Adipose tissue (tissue), 3 donors: Measurements from ENCODE around the gene LCN6. TPM values are rescaled to one million over a fixed set of nuclear protein-coding genes. Genes with fewer than 3 reads are reported as not detected.

Source experiments
- H3K27ac ChIP-seq: one replicate; pipeline ENCODE4 v1.5.1; 2013; ENCODE audit warnings: low read depth, low read length
- WGBS, 3 donors: extraction: QIAGEN DNeasy Blood & Tissue Kit; methylation state at CpG; one replicate each; pipeline ENCODE4 v1.1.7; 2013; 5-methylcytosine and 5-hydroxymethylcytosine counted together
- polyA plus RNA-seq, 3 donors: library from polyadenylated mRNA; stranded (reverse); fragments of 200-250 nt; gene quantifications; one replicate each; pipeline ENCODE4 v1.2.3, GENCODE V29; 2013
- donor health status: healthy with polysubstance abuse.
- donor health status: Bipolar disorder and iron deficiency.
- donor health status: healthy.

Gene LCN6
- polyA plus RNA-seq, 3 donors, result 4.7 to 48.0 (median 39.0) TPM

DNA sequence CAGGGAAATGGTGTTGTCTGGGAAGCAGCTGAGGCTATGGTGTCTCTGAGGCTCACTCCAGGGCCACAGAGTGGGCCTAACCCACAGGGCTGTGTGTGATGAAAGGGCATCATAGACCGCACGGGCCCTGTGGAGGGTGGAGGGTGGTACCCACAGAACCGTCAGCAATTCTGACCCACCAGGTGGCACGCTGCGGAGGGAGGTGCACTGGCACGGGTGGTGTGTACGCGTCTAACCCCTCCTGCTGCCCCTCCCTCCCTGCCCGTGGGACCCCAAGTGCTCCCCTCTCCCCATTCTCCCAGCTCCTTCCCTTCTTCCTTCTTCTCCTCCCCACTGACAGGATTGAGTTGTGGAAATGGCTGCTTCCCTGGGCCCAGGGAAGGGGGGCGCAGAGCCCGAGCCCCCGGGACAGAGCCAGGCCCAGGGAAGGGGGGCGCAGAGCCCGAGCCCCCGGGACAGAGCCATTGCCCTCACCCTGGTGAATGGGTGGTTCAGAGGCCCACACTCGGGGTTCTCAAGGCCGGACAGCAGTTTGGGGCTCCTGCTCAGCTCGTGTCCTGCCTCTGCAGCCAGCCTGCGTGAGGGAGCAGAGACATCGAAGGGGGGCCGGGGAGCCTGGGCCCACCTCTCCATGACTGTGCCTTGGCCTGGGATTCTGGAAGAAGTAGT is 12.4 kb downstream of the LCN6 start:
- 81 to 88% (median 86%) methylated on average over 21 of the region's 21 CpGs for WGBS, 3 donors
- no peak overlapping the region for H3K27ac ChIP-seq

DNA sequence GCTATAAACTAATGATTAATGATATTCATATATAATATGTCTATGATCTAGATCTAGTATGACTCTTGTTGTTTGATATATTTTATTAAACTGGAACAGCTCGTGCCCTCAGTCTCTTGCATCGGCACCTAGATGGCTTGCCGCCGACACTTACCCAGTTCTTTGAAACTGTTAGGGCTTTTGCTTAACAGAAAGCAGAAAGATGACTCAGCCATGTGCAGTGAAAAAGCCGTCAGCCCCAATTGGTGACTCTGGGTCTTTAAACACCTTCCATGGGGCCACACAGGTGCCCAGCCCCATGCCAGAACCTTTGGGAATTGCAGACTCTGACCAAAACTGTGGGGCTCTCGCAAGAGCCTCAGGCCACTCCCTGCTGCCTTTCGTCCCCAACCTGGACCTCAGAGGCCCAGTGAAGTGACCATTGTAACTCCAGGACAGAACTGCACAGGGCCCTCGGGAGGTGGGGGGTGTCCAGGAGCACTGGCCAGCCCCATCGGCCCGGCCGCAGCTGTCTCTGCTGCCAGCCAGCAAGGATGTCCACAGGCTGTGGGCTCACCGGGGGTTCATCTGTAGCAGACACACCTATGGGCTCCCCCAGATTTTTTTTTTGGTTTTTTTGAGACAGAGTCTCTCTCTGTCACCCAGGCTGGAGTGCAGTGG is 13.4 kb downstream of the LCN6 start:
- H3K27ac ChIP-seq, result no peak overlapping the region
- WGBS, 3 donors, result 80 to 92% (median 87%) methylated on average over 12 of the region's 12 CpGs

DNA sequence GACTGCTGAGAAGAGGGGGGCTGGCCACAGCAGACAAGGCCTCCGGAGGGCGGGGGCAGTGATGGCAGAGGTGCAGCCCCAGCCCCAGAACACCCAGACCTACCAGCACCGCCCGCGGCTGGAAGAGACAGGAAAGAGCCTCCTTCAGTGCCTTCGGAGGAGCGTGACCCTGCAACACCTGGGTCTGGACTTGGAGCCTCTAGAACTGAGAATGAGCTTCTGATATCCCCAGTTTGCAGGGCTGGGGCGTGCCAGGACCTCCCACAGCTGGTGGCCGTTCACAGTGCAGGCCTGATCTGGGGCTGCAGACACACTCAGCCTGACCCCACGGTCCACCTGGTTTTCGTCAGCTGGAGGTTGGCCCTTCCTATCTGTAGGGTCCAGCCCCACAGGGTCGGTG is 14.7 kb downstream of the LCN6 start:
- 77 to 90% (median 87%) methylated on average over 10 to 12 of the region's 12 CpGs for WGBS, 3 donors
- H3K27ac ChIP-seq, result no peak overlapping the region

DNA sequence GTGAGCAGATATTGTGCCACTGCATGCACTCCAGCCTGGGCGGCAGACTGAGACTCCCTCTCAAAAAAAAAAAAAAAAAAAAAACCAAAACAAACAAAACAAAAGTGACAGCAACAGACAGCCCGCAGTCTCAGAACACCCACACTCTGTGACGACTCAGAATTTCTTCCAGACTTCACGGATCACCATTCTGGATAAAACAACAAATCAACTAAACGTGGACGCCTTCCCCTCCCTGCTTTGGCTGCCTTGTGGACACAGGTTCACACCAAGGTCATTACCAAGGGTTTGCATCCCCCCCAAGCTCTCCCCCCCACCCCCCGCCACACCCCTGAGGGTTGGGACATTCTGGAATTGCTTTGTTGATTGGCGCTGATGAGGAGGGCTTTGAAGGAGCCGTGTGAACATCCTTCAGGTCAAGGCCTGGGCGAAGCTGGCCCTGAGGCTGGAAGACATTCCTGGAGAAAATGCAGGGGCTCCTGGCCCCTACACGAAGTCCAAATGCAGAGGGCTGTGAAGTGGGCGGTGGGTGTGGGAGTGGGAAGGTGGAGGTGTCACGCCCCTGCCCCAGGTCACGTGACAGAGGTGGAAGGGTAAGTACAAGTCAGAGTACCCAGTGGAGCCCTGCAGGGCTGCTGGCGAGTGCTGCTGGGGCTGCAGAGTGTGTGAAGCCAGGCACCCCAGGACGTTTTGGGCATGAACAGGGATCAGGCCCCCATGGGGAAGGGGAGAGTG is 15.7 kb downstream of the LCN6 start:
- H3K27ac ChIP-seq, result no peak overlapping the region
- WGBS, 3 donors, result 76 to 78% (median 77%) methylated on average over 16 of the region's 16 CpGs

DNA sequence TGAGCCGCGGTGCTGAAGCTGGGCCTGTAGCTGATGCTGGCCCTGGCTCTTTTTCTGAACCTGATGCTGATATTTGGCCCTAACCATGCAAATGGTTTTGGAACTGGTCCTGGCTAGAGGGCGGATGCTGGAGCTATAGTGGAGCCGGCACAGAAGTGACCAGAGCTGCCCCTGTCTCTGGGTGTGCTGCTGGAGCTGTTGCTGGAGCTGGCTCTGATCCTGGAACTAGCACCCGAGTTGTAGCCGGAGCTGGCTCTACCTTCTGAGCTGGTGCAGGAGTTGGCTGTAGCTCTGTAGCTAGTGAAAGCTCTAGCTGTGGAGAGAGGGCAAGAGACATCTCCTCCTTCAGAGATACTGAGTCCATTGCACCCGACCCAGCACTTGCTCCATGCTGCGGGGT is 18.4 kb downstream of the LCN6 start:
- 91 to 97% (median 94%) methylated on average over 8 of the region's 8 CpGs for WGBS, 3 donors
- no peak overlapping the region for H3K27ac ChIP-seq

DNA sequence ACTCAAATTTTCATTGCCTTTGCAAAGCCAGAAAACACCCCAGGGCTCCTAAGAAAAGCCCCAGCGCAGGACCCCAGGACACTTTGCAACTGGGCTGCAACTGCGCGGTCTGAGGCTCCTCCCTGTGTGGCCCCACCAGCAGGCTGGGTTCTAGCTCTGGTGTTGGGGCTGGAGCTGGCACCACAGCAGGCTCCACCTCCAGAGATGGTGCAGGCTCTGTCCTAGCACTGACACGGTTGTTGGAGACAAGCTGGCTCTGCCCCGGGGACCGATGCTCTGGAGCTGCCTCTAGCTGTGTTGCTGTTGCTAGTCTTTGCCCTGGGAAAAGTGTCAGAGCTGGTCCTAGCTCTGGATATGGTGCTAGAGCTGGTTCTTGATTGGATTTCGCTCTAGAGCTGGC is 19.2 kb downstream of the LCN6 start:
- 71 to 94% (median 74%) methylated on average over 7 of the region's 7 CpGs for WGBS, 3 donors
- H3K27ac ChIP-seq, result no peak overlapping the region

DNA sequence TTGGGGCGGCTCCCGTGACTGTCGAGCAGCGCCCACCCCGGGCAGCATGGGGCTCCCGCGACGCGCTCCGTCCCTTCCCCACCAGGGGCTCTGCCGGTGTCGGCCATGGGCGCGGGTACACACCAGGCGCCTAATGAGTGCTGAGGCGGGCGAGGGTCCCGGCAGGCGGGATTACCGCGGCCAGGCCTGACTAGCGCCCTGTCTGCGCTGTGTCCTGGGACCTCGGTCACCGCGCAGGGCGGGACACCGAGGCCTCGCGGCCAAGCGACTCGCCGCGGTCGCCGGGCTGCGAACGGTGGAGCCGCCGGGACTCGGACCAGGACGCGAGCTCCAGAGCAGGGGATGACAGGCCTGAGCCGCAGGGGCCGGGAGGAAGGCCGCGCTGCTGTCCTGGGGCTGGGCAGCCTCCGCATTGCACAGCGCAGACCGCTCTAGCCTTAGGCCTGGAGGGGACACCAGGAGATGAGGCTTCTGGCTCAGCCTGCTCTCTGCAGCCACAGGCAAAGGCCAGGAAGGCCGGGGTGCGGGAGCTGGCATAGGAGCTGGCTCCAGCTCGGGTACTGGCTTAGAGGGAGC is 19.7 kb downstream of the LCN6 start:
- 2 to 7% (median 3%) methylated on average over 39 to 53 of the region's 53 CpGs for WGBS, 3 donors

DNA sequence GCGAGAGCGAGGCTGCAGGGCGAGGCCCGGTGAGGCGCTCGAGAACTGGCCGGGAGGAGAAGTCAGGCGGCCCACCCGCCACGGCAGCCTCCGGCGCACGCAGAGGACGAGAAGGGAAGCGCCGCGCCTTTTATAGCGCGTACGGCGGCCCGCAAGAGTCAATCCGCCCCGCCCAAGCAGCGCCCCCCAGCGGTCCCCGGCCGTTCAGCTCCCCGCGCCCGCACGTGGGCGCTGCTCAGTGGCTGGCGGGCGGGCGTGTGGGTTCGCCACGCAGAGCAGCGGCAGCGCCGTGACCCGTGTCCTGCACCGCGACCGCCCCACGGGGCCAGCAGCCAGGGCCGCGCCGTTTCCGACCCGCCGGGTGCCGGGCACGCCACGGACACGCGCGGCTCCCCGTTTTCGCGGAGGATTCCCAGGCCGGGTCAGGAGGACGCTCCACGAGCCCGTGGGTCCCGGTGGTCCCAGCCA is 20.2 kb downstream of the LCN6 start:
- H3K27ac ChIP-seq, result no peak overlapping the region
- 0 to 1% (median 0%) methylated on average over 58 to 66 of the region's 66 CpGs for WGBS, 3 donors

More for the DNA sequence above, 19.7 kb downstream of the LCN6 start:
- no peak overlapping the region for H3K27ac ChIP-seq

DNA sequence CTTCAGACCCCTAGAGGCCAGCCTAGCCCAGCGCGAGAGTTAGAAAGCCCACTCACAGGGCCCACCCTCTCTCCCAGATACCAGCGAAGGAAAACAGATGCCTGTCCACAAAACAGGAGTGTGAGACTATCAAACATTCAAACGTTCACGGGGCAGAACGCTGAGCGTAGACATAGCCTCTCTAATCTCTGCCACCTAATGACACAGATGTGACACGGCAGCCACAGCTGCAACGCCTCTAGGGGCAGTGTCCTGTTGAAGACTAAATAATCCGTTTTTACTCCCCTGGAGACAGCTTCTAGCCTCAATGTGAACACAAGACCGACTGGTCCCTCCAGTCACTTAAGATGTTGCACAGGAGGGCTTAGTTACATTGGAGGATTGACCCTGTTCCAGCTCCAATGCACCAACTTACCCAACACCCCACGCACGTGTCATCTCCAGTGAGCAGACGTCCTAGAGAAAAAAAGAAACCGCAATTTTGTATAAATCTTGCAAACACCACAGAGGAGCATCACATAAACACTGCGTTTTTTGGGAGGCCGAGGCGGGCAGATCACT is 21.6 kb downstream of the LCN6 start:
- H3K27ac ChIP-seq, result no peak overlapping the region
- 18 to 22% (median 21%) methylated on average over 18 of the region's 18 CpGs for WGBS, 3 donors

DNA sequence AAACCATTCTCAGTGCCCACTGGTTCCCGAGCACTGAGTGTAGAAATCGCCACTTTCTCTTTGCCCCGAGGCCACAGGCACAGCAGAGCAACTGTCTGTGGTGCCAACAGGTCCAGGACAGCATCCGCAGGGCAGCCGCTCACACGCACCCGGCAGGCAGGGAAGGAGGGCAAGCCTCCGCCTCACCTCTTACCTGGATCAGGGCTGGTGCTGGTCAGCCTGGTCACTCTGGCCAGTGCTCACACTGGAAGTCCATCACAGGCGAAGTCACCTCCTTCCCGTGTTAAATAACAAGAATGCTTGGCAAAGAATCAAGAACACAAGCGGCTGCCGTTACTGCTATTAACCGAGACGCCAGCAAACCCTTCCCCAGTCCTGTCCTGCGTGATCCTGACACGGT is 22.2 kb downstream of the LCN6 start:
- H3K27ac ChIP-seq, result no peak overlapping the region
- 48 to 69% (median 53%) methylated on average over 16 of the region's 16 CpGs for WGBS, 3 donors

DNA sequence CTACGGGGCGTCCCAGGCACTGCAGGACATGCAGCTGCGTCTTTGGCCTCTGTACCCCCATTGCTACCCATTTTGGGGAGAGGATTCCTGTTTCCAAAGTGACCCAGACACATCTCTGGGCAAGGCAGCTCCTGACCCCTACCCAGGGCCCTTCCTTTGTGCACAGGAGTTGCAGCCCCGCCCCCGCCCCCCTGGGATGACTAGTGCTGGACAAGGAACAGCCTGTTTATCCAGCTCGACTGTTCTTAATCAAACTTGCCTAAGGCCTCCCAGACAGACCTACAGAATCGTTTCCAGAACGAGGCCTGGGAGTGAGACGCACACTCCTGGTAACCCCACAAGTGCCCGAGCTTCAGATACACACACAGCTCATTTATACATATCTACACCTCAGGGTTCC is 22.7 kb downstream of the LCN6 start:
- WGBS, 3 donors, result 58 to 76% (median 69%) methylated on average over 10 of the region's 10 CpGs
- no peak overlapping the region for H3K27ac ChIP-seq

DNA sequence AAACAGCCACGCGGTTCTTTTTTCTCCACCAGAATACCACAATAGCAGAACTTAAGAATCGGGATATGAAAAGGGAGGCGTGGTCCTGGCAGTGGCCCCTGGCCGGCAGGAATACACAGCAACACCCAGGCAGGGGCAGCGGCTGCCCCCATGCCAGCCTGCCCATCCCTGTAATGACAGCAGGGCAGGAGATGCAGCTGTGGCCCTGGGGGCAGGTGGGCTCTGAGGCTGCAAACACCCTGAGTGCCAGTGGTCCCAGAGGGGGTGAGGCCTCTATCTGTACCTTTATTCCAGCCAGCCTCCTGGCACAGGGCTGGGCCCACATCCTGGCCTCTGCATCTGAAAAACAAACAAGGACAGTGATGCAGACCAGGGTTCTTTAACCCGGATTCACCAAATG is 23.6 kb downstream of the LCN6 start:
- 70 to 78% (median 73%) methylated on average over 7 of the region's 7 CpGs for WGBS, 3 donors
- no peak overlapping the region for H3K27ac ChIP-seq

DNA sequence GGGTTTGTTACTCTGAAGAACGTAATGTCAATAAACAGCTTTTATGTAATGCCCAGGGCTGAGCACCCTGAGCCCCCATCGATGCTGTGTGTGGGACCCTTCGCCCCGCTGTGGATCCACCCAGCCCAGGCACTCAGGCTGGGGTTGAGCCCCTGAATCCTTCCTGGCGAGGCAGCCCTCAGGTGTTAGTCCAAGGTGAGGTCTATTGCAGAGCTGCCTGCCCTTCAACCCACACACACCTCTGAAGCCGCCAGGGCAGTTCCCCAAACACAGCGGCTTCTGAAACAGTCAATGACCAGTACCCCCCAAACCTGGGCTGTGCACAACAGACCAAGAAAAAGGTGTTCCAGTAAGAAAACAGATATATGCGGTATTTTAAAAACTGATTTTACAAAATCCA is 24.3 kb downstream of the LCN6 start:
- 90 to 93% (median 92%) methylated on average over 8 of the region's 8 CpGs for WGBS, 3 donors
- no peak overlapping the region for H3K27ac ChIP-seq

DNA sequence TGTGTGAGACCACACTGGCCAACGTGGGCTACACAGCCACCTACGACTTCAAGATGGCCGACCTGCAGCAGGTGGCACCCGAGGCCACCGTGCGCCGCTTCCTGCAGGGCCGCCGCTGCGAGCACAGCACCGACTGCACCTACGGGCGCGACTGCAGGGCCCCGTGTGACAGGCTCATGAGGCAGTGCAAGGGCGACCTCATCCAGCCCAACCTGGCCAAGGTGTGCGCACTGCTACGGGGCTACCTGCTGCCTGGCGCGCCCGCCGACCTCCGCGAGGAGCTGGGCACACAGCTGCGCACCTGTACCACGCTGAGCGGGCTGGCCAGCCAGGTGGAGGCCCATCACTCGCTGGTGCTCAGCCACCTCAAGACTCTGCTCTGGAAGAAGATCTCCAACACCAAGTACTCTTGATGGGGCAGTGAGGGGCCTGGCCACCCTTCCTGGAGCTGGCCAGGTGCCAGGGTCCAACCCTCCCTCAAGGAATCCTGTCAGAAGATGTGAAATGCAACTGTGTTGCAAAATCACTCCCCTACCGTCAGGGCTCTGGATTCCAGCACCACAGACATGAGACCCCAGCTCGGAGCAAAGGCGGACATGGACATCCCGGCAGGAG is 24.9 kb downstream of the LCN6 start:
- WGBS, 3 donors, result 85 to 92% (median 88%) methylated on average over 32 of the region's 32 CpGs
- H3K27ac ChIP-seq, result no peak overlapping the region

DNA sequence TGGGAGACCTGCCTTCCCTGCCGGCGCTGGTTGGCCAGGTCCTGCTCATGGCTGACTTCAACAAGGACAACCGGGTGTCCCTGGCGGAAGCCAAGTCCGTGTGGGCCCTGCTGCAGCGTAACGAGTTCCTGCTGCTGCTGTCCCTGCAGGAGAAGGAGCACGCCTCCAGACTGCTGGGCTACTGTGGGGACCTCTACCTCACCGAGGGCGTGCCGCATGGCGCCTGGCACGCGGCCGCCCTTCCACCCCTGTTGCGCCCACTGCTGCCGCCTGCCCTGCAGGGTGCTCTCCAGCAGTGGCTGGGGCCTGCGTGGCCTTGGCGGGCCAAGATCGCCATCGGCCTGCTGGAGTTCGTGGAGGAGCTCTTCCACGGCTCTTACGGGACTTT is 25.4 kb downstream of the LCN6 start:
- WGBS, 3 donors, result 82 to 87% (median 83%) methylated on average over 23 to 24 of the region's 24 CpGs

DNA sequence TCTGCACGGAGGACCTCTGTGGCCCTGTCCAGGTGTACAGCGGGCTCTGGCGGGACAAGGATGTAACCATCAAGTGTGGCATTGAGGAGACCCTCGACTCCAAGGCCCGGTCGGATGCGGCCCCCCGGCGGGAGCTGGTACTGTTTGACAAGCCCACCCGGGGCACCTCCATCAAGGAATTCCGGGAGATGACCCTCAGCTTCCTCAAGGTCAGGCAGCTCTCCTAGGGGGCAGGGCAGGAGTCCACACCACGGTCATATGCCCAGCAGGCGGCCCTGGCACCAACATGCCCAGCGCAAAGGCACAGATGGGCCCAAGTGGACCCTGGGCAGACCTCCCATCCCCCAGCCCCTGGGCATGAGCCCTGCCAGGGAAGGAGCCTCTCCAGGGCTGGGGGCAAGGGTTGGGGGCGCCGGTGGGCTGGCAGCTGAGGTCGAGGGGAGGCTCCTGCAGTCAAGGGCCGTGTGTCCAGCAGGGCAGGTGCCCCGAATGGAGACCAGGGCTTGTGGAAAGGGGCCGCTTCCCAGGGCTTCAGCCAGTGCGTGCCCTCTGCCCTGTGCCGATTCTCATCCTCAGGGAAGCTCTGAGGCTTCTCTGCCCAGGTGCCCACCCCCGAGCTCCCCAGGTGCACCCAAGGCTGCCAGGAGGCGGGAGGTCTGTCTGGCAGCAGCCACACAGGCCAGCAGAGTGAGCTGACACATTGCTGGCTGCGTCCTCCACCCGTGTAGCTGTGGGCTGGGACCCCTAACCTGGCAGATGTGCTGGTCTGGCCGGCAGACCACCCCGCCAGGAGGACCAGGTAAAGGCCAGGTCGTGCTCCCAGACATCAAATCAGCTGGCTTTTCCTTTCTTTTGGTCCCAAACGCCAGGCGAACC is 26.0 kb downstream of the LCN6 start:
- WGBS, 3 donors, result 81 to 87% (median 81%) methylated on average over 31 of the region's 31 CpGs
- no peak overlapping the region for H3K27ac ChIP-seq

More for the DNA sequence above, 25.4 kb downstream of the LCN6 start:
- H3K27ac ChIP-seq, result no peak overlapping the region

DNA sequence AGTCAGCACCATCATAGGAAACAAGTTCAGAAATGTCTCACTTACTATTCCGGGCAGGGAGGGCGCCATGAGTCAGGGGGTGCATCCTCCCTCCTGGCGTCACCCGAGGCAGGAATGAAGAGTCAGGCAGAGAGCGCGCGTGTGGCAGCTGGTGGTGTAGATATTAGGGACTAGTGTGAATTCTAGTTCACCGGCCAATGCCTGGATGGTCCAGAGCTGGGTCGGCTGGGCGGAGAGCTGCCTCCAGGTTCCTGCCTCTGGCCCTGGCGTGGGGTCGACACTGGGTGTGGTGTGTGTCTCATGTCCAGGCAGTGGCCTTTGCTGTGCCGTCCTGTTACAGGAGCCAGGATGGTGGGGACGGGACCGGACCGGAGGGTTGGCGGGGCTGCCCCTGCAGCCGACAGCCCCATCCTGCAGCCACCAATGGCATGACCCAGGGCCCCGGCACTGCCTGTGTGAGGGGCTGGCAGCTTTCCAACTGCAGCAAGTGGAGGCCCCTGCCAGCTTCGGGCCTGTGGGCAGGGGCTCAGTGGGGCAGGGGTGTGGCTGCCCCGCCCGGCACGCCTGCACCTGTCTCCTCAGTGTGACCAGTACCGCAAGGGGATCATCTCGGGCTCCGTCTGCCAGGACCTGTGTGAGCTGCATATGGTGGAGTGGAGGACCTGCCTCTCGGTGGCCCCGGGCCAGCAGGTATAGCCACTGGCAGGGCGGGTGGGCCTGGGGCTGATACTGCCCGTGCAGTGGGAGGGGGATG is 26.8 kb downstream of the LCN6 start:
- WGBS, 3 donors, result 67 to 74% (median 70%) methylated on average over 27 to 30 of the region's 30 CpGs
- no peak overlapping the region for H3K27ac ChIP-seq
